GM12878 (cell line): ENCODE measurements around the gene COPZ2. TPM values are rescaled to one million over a fixed set of nuclear protein-coding genes. Genes with fewer than 3 reads are reported as not detected.
"Not testable (repeated sequence)": the region's sequence is repeated elsewhere in the genome, so short reads cannot be mapped to it uniquely, and the experiment has no call there.

Experiments used
- ATAC-seq: fragments of 200-7000 bp; cut with Tn5 transposase; 3 replicates; pipeline ENCODE4 v1.9.1; 2020; ENCODE audit warnings: mild to moderate bottlenecking, moderate library complexity
- BruUV-seq: library from RNA; stranded (reverse); fragments of 400-500 nt; replicated peaks from 2 replicates; lab custom pipeline; 2021; lab: Mats Ljungman, UMichigan
- CTCF ChIA-PET: fragments of 300-600 bp; sonication (Branson Sonifier 250); formaldehyde crosslinking; extraction: SDS; loops from one replicate; lab custom pipeline; 2021; ENCODE audit warnings: inconsistent platforms; lab: Yijun Ruan, JAX
- POLR2A ChIA-PET: fragments of 350-600 bp; formaldehyde crosslinking; extraction: SDS; loops from one replicate; lab custom pipeline; 2021; ENCODE audit warnings: inconsistent platforms; lab: Charles Lee
- RAD21 ChIA-PET: fragments of 300-600 bp; sonication (Branson Sonifier 250); formaldehyde crosslinking; loops from one replicate; lab custom pipeline; 2023; ENCODE audit warnings: antibody characterized with exemption; ENCODE audit not compliant: unreplicated experiment; lab: Charles Lee
- SMC1A ChIA-PET: fragments of 300-600 bp; sonication (Branson Sonifier 250); formaldehyde crosslinking; loops from one replicate; lab custom pipeline; 2023; ENCODE audit not compliant: unreplicated experiment, uncharacterized antibody; lab: Charles Lee
- DNase-seq: peaks from one replicate; pipeline ENCODE4 v3.0.0-alpha.2; 2011; ENCODE audit warnings: low read depth, low spot score
- FAIRE-seq: peaks from 3 replicates; lab custom pipeline; 2011; peaks lifted over from hg19 to GRCh38; lab: Jason Lieb, UNC
- H2AFZ ChIP-seq: 2 replicates; pipeline ENCODE4 v1.6.0; 2011; ENCODE audit warnings: low read depth, low read length, control low read depth; ENCODE audit not compliant: control insufficient read depth
- H3K27ac ChIP-seq: 2 replicates; pipeline ENCODE4 v1.5.1; 2011; ENCODE audit warnings: control low read depth; ENCODE audit not compliant: control insufficient read depth, insufficient read depth
- H3K27me3 ChIP-seq, 2 experiments: replicated peaks in 1 of 2; 2 replicates each; pipeline versions ENCODE4 v1.6.0 to v1.6.1; 2011; ENCODE audit warnings: low read length in 1 of 2; ENCODE audit not compliant: control insufficient read depth in 2 of 2, insufficient read depth in 2 of 2
- H3K36me3 ChIP-seq, 2 experiments: 2 replicates each; pipeline ENCODE4 v1.5.1; 2011; ENCODE audit warnings: low read length in 1 of 2; ENCODE audit not compliant: control insufficient read depth in 2 of 2, insufficient read depth in 2 of 2
- H3K4me1 ChIP-seq: 2 replicates; pipeline ENCODE4 v1.6.1; 2011; ENCODE audit warnings: mild to moderate bottlenecking, low read length, moderate library complexity, mixed read lengths; ENCODE audit not compliant: control insufficient read depth, insufficient read depth
- H3K4me2 ChIP-seq: 2 replicates; pipeline ENCODE4 v1.6.0; 2011; ENCODE audit warnings: control low read depth; ENCODE audit not compliant: control insufficient read depth, insufficient read depth
- H3K4me3 ChIP-seq: fragments of 200-600 bp; sonication (generic); 2 replicates; pipeline ENCODE4 v1.5.1; 2016
- H3K79me2 ChIP-seq: 2 replicates; pipeline ENCODE4 v1.6.0; 2011; ENCODE audit warnings: low read length; ENCODE audit not compliant: control insufficient read depth, insufficient read depth
- H3K9ac ChIP-seq: 2 replicates; pipeline ENCODE4 v1.8.0; 2011; ENCODE audit warnings: low read length, control low read depth, mixed read lengths; ENCODE audit not compliant: control insufficient read depth, insufficient read depth
- H3K9me3 ChIP-seq: replicated peaks from 3 replicates; pipeline ENCODE4 v1.5.1; 2011; ENCODE audit warnings: mild to moderate bottlenecking, low read length; ENCODE audit not compliant: control insufficient read depth, insufficient read depth
- H4K20me1 ChIP-seq: 2 replicates; pipeline ENCODE4 v1.6.0; 2011; ENCODE audit not compliant: control insufficient read depth, insufficient read depth
- WGBS: methylation state at CpG from one replicate; pipeline ENCODE4 v1.1.6; 2016; ENCODE audit warnings: low lambda C conversion rate; ENCODE audit not compliant: insufficient replicate concordance, insufficient coverage; ENCODE audit errors: missing lambda C conversion rate; 5-methylcytosine and 5-hydroxymethylcytosine counted together
- in situ Hi-C: fragments of 300-500 bp; cut with MboI; formaldehyde crosslinking; loops from 9 replicates; pipeline ENCODE4 v1.14.3; 2018; ENCODE audit warnings: mixed read lengths
- intact Hi-C: fragments of 100-400 bp; cut with micrococcal nuclease; formaldehyde crosslinking; loops from one replicate; pipeline ENCODE4 v1.14.2; 2022; ENCODE audit not compliant: unreplicated experiment
- polyA plus RNA-seq, 11 experiments: library from polyadenylated mRNA; depleted of rRNA in 4 of 11; unstranded in 6 of 11; stranded (reverse) in 5 of 11; fragments of >200 nt; fragmentation: Nextera tagmentation in 4 of 11; fragmentation: Illumina TruSeq in 1 of 11; extraction: Ambion mirVana in 4 of 11; extraction: Trizol in 1 of 11; gene quantifications; 1 replicate in 1 of 11; 2 replicates in 10 of 11; pipeline versions ENCODE4 v1.2.1 to v1.2.3, GENCODE V29; 2011 to 2016; ENCODE audit warnings: inconsistent platforms in 2 of 11, missing spikeins in 2 of 11, low read depth in 1 of 11
- total RNA-seq, 4 experiments: library from RNA; depleted of rRNA in 3 of 4; stranded (reverse); fragments of >200 nt in 3 of 4; fragmentation: Illumina TruSeq in 1 of 4; extraction: Trizol in 1 of 4; gene quantifications; 2 replicates each; pipeline versions ENCODE4 v1.2.1 to v1.2.3, GENCODE V29; 2013 to 2021

The COPZ2 gene
- total and polyA plus RNA-seq, 10 of the 15 experiments (the other 5 are each of a cell fraction or from before 2014, with no cell fraction given) = 0.20 to 4.3 (median 2.6) TPM

- not testable (repeated sequence) for FAIRE-seq
Measured at GRCh38 chr17:48073566-48074094, 36.0 kb upstream of the COPZ2 start.

DNA sequence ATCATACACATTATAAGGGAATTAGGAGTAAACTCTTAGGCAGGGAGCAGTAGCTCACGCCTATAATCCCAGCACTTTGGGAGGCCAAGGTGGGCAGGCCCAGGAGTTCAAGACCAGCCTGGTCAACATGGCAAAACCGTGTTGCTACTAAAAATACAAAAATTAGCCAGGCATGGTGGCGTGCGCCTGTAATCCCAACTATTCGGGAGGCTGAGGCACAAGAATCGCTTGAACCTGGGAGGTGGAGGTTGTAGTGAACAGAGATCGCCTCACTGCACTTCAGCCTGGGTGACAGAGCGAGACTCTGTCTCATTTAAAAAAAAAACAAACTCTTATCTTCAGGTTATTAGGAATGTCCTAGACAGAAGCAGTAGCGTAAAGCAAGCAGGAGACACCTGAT lies 35.2 kb upstream of the COPZ2 start:
- BruUV-seq, H3K27ac ChIP-seq, H3K4me2 ChIP-seq, intact Hi-C loops, FAIRE-seq, DNase-seq, H3K79me2 ChIP-seq, H4K20me1 ChIP-seq, H3K9me3 ChIP-seq, H2AFZ ChIP-seq, H3K27me3 ChIP-seq, H3K9ac ChIP-seq, H3K4me3 ChIP-seq, ATAC-seq, H3K4me1 ChIP-seq, in situ Hi-C loops: not testable (repeated sequence)
- 97% methylated on average over 9 of the region's 9 CpGs for WGBS
- POLR2A ChIA-PET = interaction anchor here (0.5 to 1.4 kb wide), 3 partner anchors 40 to 443 kb away, joined by 3 to 9 read pairs (median 4); no protein-coding TSS in a partner anchor
- CTCF ChIA-PET = interaction anchor here (0.7 to 17.1 kb wide), 15 partner anchors 7 to 261 kb away, joined by 3 to 525 read pairs (median 5); partner anchors contain the start of genes CBX1, CDK5RAP3 and SNX11
- RAD21 ChIA-PET = interaction anchor here (9.2 kb wide), 1 partner anchor 46 kb away, joined by 117 read pairs; no protein-coding TSS in a partner anchor
- SMC1A ChIA-PET = interaction anchor here (1.5 to 11.1 kb wide), 5 partner anchors 24 to 56 kb away, joined by 5 to 205 read pairs (median 14); partner anchors contain the start of gene NFE2L1
- peaks cover 10 to 16% of the 10 kb centered on the region in 2 experiments; a peak in 3 of 4 replicates for H3K36me3 ChIP-seq

More at GRCh38 chr17:48073566-48074094, 36.0 kb upstream of the COPZ2 start:
- ATAC-seq, H2AFZ ChIP-seq, H3K27ac ChIP-seq, H3K4me2 ChIP-seq, H3K79me2 ChIP-seq, H3K27me3 ChIP-seq, DNase-seq, H3K9me3 ChIP-seq, H3K9ac ChIP-seq, in situ Hi-C loops, H3K4me3 ChIP-seq, BruUV-seq, H4K20me1 ChIP-seq, H3K4me1 ChIP-seq: not testable (repeated sequence)
- ChIA-PET RAD21 (interaction anchor here (0.6 to 9.2 kb wide), 6 partner anchors 39 to 173 kb away, joined by 3 to 117 read pairs (median 4); no protein-coding TSS in a partner anchor), POLR2A (interaction anchor here (0.6 to 1.6 kb wide), 4 partner anchors 17 to 70 kb away, joined by 4 to 6 read pairs (median 4); no protein-coding TSS in a partner anchor), SMC1A (interaction anchor here (0.8 to 11.1 kb wide), 9 partner anchors 17 to 55 kb away, joined by 3 to 205 read pairs (median 9); partner anchors contain the start of gene NFE2L1), CTCF (interaction anchor here (0.6 to 17.1 kb wide), 21 partner anchors 9 to 545 kb away, joined by 3 to 525 read pairs (median 6); partner anchors contain the start of genes CBX1 and SNX11)
- H3K36me3 ChIP-seq = peaks cover 10 to 14% of the 10 kb centered on the region in 2 experiments; a peak in 3 of 4 replicates
- 98% methylated on average over 4 of the region's 5 CpGs for WGBS
- intact Hi-C loops = loop anchor here (1.0 kb wide), 1 partner anchor 47 kb away; no protein-coding TSS in a partner anchor
